HepG2 (cell line): ENCODE measurements around the gene XPO5. TPM values are rescaled to one million over a fixed set of nuclear protein-coding genes. Genes with fewer than 3 reads are reported as not detected.

ENCODE experiments used
- ATAC-seq: fragments of 200-7000 bp; cut with Tn5 transposase; 3 replicates; pipeline ENCODE4 v1.9.1; 2020; ENCODE audit warnings: mild to moderate bottlenecking, moderate library complexity
- BruUV-seq: library from RNA; stranded (reverse); fragments of 400-500 nt; replicated peaks from 2 replicates; lab custom pipeline; 2021; lab: Mats Ljungman, UMichigan
- CTCF ChIA-PET: fragments of 300-600 bp; formaldehyde crosslinking; extraction: SDS; loops from one replicate; lab custom pipeline; 2021; ENCODE audit warnings: low total read pairs, inconsistent platforms, low intra/inter-chr PET ratio; lab: Yijun Ruan, JAX
- POLR2A ChIA-PET: fragments of 350-600 bp; sonication (Branson Sonifier 250); formaldehyde crosslinking; loops from one replicate; lab custom pipeline; 2020; ENCODE audit warnings: antibody characterized with exemption, inconsistent platforms; lab: Yijun Ruan, JAX
- DNase-seq: peaks from one replicate; pipeline ENCODE4 v3.0.0-alpha.2; 2015; ENCODE audit warnings: low spot score
- FAIRE-seq: peaks from 3 replicates; lab custom pipeline; 2011; peaks lifted over from hg19 to GRCh38; lab: Jason Lieb, UNC
- H2AFZ ChIP-seq: one replicate; pipeline ENCODE4 v1.6.1; 2011; ENCODE audit warnings: low read length, inconsistent platforms
- H3K27ac ChIP-seq: fragments of 300-600 bp; 3 replicates; pipeline ENCODE4 v1.8.0; 2011; ENCODE audit warnings: mixed run types, mild to moderate bottlenecking, mixed read lengths, low read length, inconsistent platforms; ENCODE audit not compliant: insufficient read depth; ENCODE audit errors: extremely low read length
- H3K27me3 ChIP-seq, 2 experiments: fragments of 200-600 bp in 1 of 2; 2 replicates in 1 of 2; 3 replicates in 1 of 2; pipeline versions ENCODE4 v1.6.0 to v1.8.0; 2011; ENCODE audit warnings: low read length in 2 of 2, mild to moderate bottlenecking in 2 of 2, moderate library complexity in 2 of 2, inconsistent platforms in 1 of 2; ENCODE audit not compliant: insufficient read depth in 2 of 2, control insufficient read depth in 1 of 2
- H3K36me3 ChIP-seq, 2 experiments: fragments of 200-600 bp in 1 of 2; replicated peaks in 1 of 2; 2 replicates in 1 of 2; 3 replicates in 1 of 2; pipeline versions ENCODE4 v1.5.1 to v1.8.0; 2011; ENCODE audit warnings: low read length in 2 of 2, inconsistent platforms in 1 of 2; ENCODE audit not compliant: insufficient read depth in 2 of 2, control insufficient read depth in 1 of 2
- H3K4me1 ChIP-seq: 2 replicates; pipeline ENCODE4 v1.5.1; 2012; ENCODE audit warnings: low read length, inconsistent platforms; ENCODE audit not compliant: insufficient read depth
- H3K4me2 ChIP-seq: 2 replicates; pipeline ENCODE4 v1.6.0; 2011; ENCODE audit warnings: low read depth, low read length, inconsistent platforms
- H3K4me3 ChIP-seq, 3 experiments: fragments of 200-600 bp in 1 of 3; sonication (generic), shearing (Covaris generic) in 1 of 3; replicated peaks in 1 of 3; 2 replicates each; pipeline ENCODE4 v1.5.1; 2011 to 2016; ENCODE audit warnings: low read length in 3 of 3, inconsistent platforms in 2 of 3, low read depth in 2 of 3, mild to moderate bottlenecking in 2 of 3, control low read depth in 1 of 3, mixed read lengths in 1 of 3; ENCODE audit not compliant: insufficient read depth in 1 of 3
- H3K79me2 ChIP-seq: one replicate; pipeline ENCODE4 v1.6.1; 2011; ENCODE audit warnings: low read length, inconsistent platforms; ENCODE audit not compliant: insufficient read depth
- H3K9ac ChIP-seq: 2 replicates; pipeline ENCODE4 v1.6.0; 2011; ENCODE audit warnings: mild to moderate bottlenecking, low read depth, low read length, inconsistent platforms; ENCODE audit not compliant: insufficient read depth
- H3K9me3 ChIP-seq: 2 replicates; pipeline ENCODE4 v1.5.1; 2012; ENCODE audit warnings: mild to moderate bottlenecking, low read length
- H4K20me1 ChIP-seq: 2 replicates; pipeline ENCODE4 v1.6.0; 2011; ENCODE audit warnings: inconsistent platforms, mild to moderate bottlenecking, low read length, moderate library complexity; ENCODE audit not compliant: insufficient read depth
- JUNB ChIP-seq: sonication (generic); formaldehyde crosslinking; IDR thresholded peaks from 2 replicates; pipeline ENCODE4 v1.8.0; 2022; ENCODE audit warnings: missing genetic modification reagents, mild to moderate bottlenecking, borderline replicate concordance
- MAFG ChIP-seq: sonication (generic); formaldehyde crosslinking; IDR thresholded peaks from 2 replicates; pipeline ENCODE4 v1.5.1; 2020; ENCODE audit warnings: mild to moderate bottlenecking, missing genetic modification reagents
- NR1H2 ChIP-seq: sonication (generic); formaldehyde crosslinking; IDR thresholded peaks from 2 replicates; pipeline ENCODE4 v1.8.1; 2022; ENCODE audit warnings: low read depth, missing genetic modification reagents, borderline replicate concordance
- PCBP1 ChIP-seq: fragments of 200-400 bp; formaldehyde crosslinking; IDR thresholded peaks from 2 replicates; pipeline ENCODE4 v1.6.1; 2017; ENCODE audit warnings: mild to moderate bottlenecking, low read depth, low read length, borderline replicate concordance
- THAP7 ChIP-seq: sonication (generic); formaldehyde crosslinking; IDR thresholded peaks from 2 replicates; pipeline ENCODE4 v1.8.1; 2023; ENCODE audit warnings: mild to moderate bottlenecking, missing genetic modification reagents
- ZFP36L1 ChIP-seq: sonication (generic); formaldehyde crosslinking; IDR thresholded peaks from 2 replicates; pipeline ENCODE4 v1.8.0; 2022; ENCODE audit warnings: mild to moderate bottlenecking, missing genetic modification reagents, moderate library complexity
- ZFYVE20 ChIP-seq: sonication (generic); formaldehyde crosslinking; IDR thresholded peaks from 2 replicates; pipeline ENCODE4 v1.8.0; 2023; ENCODE audit warnings: low read depth, mild to moderate bottlenecking, moderate library complexity, missing genetic modification reagents, borderline replicate concordance
- ZNF142 ChIP-seq: sonication (generic); formaldehyde crosslinking; IDR thresholded peaks from 2 replicates; pipeline ENCODE4 v1.4.0; 2020; ENCODE audit warnings: missing genetic modification reagents
- ZNF503 ChIP-seq: sonication (generic); formaldehyde crosslinking; IDR thresholded peaks from 2 replicates; pipeline ENCODE4 v1.4.0; 2020; ENCODE audit warnings: missing genetic modification reagents
- ZNF709 ChIP-seq: sonication (generic); formaldehyde crosslinking; IDR thresholded peaks from 2 replicates; pipeline ENCODE4 v1.5.0; 2020; ENCODE audit warnings: mild to moderate bottlenecking, missing genetic modification reagents
- WGBS: methylation state at CpG from one replicate; pipeline ENCODE4 v1.1.6; 2017; ENCODE audit warnings: low lambda C conversion rate; 5-methylcytosine and 5-hydroxymethylcytosine counted together
- in situ Hi-C: cut with HindIII; loops from 2 replicates; pipeline ENCODE4 v1.10.0; 2017; ENCODE audit warnings: low pct_unique_long_range_greater_than_20kb; ENCODE audit not compliant: extremely low pct_ligation_motif_present
- intact Hi-C: fragments of 100-400 bp; cut with micrococcal nuclease; formaldehyde crosslinking; loops from one replicate; pipeline ENCODE4 v1.10.0; 2022; ENCODE audit not compliant: unreplicated experiment
- polyA plus RNA-seq, 8 experiments: library from polyadenylated mRNA; depleted of rRNA in 3 of 8; stranded (reverse) in 7 of 8; unstranded in 1 of 8; fragments of >200 nt; fragmentation: Illumina TruSeq in 4 of 8; extraction: Trizol in 4 of 8; gene quantifications; 2 replicates each; pipeline versions ENCODE4 v1.2.1 to v1.2.3, GENCODE V29; 2011 to 2016; ENCODE audit warnings: low read depth in 4 of 8, missing spikeins in 1 of 8, mixed read lengths in 1 of 8; ENCODE audit not compliant: insufficient read depth in 1 of 8
- total RNA-seq, 5 experiments: library from RNA; depleted of rRNA; stranded (reverse); fragments of >200 nt; fragmentation: Illumina TruSeq; extraction: Trizol; gene quantifications; 2 replicates each; pipeline ENCODE4 v1.2.3, GENCODE V29; 2016; ENCODE audit warnings: low read depth in 1 of 5

The XPO5 gene
- total and polyA plus RNA-seq, 2 of the 13 experiments (the other 11 are each of a cell fraction or from before 2014, with no cell fraction given), result 52.2 to 68.0 TPM

- BruUV-seq, result no TSS peak
- no peak for FAIRE-seq
- H3K9me3 ChIP-seq, result no peaks in the 10 kb centered on the region
- peak; percentile 71 for ATAC-seq
- POLR2A ChIA-PET, result interaction anchor here (1.0 to 1.9 kb wide), 14 partner anchors 11 to 141 kb away, joined by 3 to 13 read pairs (median 5); partner anchors contain the start of genes ABCC10, DLK2, GTPBP2 and POLH
- H3K4me2 ChIP-seq, result peak within 1 kb of the TSS; percentile 82
- peak within 1 kb of the TSS; percentile 49 for H3K9ac ChIP-seq
- peak; percentile 64 for DNase-seq
- H2AFZ ChIP-seq, result no peak within 1 kb of the TSS
- peaks cover 10% of the 10 kb centered on the region for H3K79me2 ChIP-seq
- H3K4me1 ChIP-seq, result peaks cover 57% of the 10 kb centered on the region
- peaks cover 3 to 7% of the 10 kb centered on the region in 2 experiments; a peak in 4 of 5 replicates for H3K27me3 ChIP-seq
- in situ Hi-C loops, result no loop called here
- no peak within 1 kb of the TSS for H3K27ac ChIP-seq
- CTCF ChIA-PET, result no interaction called here
- peak within 1 kb of the TSS; percentile 61 to 74 (median 69) for H3K4me3 ChIP-seq
- WGBS, result 35% methylated on average over 64 of the region's 96 CpGs
- intact Hi-C loops, result loop anchor here (5.0 kb wide), 2 partner anchors 123 to 248 kb away; no protein-coding TSS in a partner anchor
- no peaks in the 10 kb centered on the region; the same call in 1 of the 2 replicates for H4K20me1 ChIP-seq
- peaks cover 17 to 34% of the 10 kb centered on the region in 2 experiments for H3K36me3 ChIP-seq
- no peak for TF ChIP-seq THAP7
- TF ChIP-seq ZFYVE20 (CRISPR knock-in tag), result no peak
- peak; percentile 85 for TF ChIP-seq ZNF142 (CRISPR knock-in tag)
- TF ChIP-seq ZNF709 (CRISPR knock-in tag), result peak; percentile 66; the same call in 1 of the 2 replicates
- no peak for TF ChIP-seq MAFG (CRISPR knock-in tag)
- no peak for TF ChIP-seq NR1H2 (CRISPR knock-in tag)
- no peak for TF ChIP-seq PCBP1
- TF ChIP-seq ZNF503 (CRISPR knock-in tag), result no peak
- no peak for TF ChIP-seq JUNB
- TF ChIP-seq ZFP36L1 (CRISPR knock-in tag), result no peak
These were observed 65.6 kb downstream of the XPO5 start, which contains the start of gene LRRC73 for GRCh38 chr6:43509984-43510826. TSS of gene LRRC73 (minus strand) at chr6:43510346. CDS start at chr6:43509785, 561 bp downstream.
